Activated CD4-positive, CD25-positive, alpha-beta regulatory T cell treated with anti-CD3 and anti-CD28 coated beads, Interleukin-2, amount 50 U/mL, for 16 hours (primary cell): Measurements from ENCODE around the gene AHR.
A peak's percentile ranks its signal among the peaks of the same experiment; 100 is the strongest.

Experiments
- DNase-seq: peaks from one replicate; pipeline ENCODE4 v3.0.0-alpha.2; 2020; ENCODE audit warnings: low read depth, low spot score

Gene AHR

DNA sequence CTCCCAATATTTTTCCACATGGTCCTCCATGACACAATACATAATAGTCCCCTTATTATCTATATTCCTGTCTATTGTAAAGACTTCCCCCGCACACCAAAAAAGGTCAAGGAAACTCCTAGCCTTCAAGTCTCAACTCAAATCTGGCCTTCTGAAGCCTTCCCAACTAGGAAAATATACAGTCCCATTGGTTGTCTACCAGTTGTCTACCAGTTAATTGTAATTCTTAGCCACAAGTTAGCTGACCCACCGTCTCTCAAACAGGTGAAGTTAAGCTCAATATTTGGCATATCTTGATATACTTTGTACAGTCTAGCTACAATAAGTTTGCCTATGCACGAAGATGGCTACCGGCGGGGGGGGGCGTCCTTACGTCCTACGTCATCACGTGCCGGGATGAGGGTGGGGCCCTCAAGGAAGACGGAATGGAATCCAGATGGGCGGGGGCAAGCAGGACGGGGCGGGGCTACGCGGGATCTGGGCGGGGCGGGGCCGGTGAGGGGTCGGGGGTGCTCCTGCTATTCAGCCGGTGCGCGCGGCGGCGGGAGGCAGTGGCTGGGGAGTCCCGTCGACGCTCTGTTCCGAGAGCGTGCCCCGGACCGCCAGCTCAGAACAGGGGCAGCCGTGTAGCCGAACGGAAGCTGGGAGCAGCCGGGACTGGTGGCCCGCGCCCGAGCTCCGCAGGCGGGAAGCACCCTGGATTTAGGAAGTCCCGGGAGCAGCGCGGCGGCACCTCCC, at the start of gene AHR:
TSS of gene AHR (plus strand) at position 551 of the 738 bp plus-strand sequence. CDS start 613 bp downstream, outside the sequence.
- DNase-seq, result peak; percentile 72

DNA sequence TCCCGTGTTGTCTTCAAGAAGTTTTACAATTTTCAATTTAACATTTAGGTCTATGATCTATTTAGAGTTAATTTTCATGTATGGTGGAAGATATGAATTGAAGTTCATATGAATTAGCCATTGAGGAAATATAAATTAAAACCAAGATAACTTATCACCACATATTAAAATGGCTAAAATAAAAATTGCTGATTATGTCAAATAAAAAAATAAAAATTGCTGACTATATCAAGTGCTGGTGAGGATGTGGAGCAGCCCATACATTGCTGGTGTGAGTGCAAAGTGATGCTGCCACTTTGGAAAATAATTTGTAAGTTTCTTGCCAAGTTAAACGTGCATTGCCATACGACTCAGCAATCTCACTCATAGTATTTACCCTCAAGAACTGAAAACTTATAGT, 44.6 kb upstream of the AHR start:
- no peak for DNase-seq

DNA sequence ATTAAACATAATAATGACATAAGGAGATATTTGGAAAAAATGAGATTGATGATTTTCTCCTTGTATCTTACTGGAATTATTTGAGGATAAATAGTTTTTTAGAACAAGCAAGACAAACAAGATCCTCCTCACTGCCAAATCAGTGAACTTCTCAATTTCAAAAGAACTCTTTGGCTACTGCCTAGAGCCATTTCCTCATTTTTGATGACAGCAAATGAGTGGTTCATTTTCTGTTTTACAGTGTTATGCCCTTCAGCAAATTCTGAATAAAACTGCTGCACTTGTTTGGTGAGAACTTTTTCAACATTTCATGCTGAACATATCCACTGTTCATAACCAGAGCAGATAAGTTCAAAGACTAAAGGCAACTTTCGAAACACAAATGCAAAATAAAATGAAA, 42.5 kb upstream of the AHR start:
- DNase-seq, result no peak

DNA sequence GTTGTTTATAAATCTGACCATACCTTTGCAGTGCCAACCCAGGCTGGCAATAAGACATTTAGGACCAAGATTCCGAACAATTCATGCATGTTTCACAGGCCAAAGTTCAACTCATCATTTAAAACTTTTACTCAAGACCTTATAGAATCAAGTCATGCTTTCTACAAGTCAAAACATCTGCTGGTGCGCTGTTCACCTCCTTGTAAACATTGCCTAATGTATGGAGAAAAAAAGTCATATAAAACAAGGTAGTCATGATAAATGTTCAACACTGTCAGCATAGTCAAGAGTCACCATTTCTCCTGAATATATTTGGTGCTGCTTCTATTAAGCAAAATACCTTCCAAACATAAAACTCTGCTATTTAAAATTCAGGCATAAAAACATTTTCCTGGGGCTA, 42.1 kb upstream of the AHR start:
- DNase-seq, result no peak

DNA sequence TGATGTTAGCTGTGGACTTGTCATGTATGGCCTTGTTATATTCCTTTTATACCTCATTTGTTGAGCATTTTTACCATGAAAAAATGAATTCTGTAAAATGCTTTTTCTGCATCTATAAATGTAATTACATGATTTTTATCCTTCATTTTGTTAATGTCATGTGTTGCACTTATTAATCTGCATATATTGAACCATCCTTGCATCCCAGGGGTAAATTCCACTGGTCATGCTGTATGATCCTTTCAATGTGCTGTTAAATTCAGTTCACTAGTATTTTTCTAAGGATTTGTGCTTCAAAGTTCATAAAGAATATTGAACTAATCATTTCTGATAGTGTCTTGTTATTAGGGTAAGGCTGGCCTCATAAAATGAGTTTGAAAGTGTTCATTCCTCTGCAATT, 31.9 kb upstream of the AHR start:
- DNase-seq, result no peak

DNA sequence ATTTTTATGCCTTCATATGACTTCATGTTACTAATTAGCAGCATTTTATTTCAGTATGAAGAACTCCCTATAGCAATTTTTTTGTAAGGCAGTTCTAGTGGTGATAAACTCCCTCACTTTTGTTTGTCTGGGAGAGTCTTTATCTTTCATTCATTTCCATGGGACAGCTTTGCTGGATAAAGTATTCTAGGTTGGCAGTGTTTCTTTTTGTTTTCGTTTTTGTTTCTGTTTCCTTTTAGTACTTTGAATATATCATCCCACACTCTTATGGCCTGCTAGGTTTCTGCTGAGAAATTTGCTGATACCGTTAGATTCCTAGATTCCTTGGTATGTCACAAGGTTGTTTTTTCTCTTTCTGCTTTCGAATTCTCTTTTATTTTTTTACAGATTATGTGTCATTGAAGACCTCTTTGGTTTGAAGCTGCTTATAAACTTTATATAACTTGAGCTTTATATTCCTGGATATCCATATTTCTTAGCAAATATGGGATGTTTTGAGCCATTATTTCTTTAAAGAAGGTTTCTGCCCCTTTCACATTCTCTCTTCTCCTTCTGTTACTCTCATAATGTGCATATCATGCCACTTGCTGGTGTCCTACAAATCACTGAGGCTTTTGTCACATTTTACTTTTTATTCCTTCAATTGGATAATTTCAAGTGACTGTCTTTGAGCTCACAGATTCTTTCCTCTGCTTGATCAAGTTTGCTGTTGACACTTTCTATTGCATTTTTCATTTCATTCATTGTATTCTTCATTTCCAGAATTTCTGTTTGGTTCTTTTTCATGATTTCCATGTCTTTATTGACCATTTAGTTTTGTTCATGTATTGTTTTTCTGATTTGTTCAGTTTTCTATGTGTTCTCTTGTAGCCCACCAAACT, 28.9 kb upstream of the AHR start:
- DNase-seq, result no peak

DNA sequence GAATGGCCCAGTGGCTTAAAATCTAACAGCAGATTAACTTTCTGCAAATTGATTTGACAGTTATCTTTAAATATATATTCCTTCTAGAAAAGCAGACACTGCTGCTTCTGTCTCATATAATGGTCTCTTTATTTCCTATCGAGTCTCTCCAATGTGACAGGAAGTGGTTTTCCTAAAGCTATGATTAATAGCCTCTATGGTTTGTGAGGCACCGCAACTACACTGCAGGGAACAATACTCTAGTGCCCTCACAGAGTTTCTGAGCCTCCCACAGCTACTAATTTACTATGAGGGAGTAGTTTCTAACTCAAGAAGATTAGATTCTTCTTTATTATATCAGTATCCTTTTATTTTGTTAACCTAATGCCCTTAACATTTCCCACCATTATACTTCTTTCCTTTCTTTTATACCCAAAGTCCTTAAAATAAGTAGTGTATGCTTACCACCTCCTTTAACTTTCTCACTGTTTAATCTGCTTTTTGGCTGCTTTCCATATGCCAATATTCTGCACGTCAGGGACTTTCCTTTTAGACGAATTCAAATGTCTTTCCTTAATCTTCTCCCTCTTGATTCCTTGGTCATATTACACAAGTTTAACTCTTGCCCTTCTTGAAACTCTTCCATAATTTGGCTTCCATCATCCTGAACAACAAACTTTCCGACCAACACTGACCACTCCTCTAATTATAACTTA, 23.8 kb upstream of the AHR start:
- no peak for DNase-seq

DNA sequence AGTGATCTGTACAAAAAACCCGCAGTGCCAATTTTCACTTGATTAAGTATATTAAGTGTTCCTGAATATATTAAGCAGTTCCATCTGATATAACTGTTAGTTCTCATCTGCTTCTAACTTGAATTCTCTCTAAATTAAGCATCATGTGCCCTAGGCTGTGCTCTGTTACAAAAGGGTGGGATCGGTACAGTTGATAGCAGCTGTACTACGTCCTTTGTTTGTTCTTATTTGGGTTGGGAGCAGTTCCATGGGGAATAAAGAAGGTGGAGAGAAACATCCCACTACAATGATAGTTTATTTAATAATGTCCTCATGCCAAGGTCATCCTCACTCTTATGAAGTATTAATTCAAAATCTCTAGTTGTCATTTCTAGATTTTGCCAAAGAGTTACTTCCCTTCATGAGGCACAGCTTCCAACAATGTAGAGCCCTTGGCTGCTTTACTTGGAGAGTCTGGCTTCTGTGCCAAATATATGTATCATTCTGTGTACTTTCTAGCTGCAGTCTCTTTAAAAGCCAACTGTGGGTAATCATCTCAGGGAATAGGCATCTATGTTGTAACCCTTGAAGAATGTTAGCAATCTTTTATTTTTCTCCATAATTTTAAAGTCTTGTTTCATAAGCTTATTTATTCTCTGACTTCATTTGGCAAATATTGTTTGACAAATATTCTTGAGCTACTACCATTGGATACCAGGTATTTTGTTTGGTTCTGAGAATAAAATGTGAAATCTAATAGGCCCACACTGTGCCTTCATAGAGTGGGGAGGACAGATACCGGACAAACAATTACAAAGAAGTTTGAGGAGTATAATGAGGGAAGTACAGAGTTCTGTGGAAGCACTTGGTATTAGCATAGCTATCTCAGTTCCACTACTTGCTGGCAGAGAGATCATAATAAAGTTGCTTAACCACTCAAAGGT, 22.4 kb upstream of the AHR start:
- no peak for DNase-seq

DNA sequence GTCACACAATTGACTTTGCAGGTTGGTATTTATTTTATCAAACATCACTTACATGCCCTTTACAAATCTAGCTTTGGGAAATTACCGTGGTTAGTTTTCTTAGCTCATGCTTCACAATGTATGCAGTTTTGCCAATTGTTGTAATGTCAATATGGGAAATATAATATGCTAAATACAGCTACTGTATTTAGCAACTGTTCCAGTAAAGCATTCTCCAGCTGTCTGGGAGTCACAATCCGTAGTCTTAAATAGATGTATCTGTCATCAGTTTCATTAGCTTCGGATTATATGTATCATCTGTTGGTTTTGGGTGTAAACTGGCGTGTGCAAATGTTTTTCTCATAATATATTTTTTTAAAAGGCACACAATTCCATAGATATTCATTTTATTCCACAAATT, 19.4 kb upstream of the AHR start:
- DNase-seq, result no peak

DNA sequence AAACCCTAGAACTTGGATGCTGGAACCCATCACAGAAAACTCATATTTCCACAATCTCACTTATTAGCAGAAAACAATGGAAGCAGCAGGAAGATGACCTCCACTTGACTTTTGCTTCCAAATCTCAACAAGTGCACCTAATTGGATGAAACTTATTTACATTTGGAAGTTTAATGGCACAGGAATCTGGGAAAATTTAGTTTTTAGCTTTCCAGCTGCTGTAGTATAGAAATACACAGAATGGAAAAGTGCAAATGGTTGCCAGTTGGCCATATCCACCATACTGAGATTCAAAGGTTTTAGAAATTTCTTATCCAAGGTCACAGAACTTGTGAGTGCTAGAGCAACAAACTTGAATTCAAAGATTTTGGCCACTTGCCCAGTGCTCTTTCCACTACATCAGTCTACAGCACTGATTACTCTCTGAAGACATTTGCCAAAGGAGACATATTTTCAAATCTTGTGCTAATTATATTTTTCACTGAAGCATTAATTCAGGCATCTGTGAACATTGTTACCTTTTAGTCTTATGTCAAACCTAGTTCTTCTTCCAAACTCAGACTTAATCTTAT, 9.3 kb upstream of the AHR start:
- no peak for DNase-seq

DNA sequence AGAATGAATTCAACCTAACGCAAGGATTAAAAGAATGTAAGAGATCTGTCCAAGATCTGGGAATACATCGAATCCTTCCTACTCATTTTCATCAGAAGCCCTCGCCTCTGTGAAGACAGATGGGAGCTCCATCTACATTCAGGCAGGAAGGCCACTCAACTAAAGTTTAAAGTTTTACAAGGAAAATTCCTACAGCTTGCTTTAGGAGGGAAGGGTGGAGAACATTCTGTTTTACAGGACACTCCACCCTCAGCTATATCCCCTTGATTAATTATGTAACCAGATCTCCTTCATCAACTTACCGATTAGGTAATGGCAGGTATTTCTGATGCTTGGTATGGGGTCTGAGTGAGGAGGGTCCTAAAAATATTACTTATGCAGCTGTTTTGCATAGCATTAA, 5.6 kb upstream of the AHR start:
- no peak for DNase-seq

DNA sequence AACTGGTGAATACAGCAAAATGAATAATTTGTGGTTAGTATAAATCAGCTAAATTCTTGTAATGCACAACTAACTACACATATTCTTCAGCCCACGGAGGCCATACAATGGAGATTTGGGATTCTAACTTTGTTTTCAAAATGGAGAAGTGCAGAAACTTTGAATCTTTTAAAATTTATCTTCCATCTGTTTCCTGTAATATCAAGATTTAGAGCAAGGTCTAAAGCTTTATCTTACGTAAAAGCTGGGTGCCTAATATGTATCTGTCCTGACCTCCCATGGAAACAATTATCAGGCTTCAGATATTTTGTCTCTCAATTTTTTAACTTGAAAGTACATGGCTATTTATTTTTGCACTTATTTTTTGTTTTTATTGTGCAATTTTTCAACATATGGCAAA, 5.0 kb upstream of the AHR start:
- DNase-seq, result no peak

DNA sequence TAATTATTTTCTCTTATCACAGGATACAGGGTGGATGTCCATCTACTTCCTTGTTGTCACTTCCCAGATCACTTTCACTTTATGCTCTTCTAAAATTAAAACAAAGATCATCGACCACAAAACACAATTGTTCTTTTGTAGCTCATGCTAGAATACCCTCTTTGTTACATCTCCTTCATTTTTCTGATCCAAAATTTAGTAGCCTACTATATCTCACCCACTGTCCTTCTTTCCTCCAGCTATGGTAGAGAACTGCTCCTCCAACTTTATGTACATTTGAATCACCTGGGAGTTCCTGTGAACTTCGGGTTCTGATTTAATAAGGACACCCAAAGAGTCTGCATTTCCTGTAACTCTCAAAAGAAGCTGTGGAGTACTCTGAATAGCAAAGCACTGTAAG, 1.2 kb upstream of the AHR start:
- no peak for DNase-seq

DNA sequence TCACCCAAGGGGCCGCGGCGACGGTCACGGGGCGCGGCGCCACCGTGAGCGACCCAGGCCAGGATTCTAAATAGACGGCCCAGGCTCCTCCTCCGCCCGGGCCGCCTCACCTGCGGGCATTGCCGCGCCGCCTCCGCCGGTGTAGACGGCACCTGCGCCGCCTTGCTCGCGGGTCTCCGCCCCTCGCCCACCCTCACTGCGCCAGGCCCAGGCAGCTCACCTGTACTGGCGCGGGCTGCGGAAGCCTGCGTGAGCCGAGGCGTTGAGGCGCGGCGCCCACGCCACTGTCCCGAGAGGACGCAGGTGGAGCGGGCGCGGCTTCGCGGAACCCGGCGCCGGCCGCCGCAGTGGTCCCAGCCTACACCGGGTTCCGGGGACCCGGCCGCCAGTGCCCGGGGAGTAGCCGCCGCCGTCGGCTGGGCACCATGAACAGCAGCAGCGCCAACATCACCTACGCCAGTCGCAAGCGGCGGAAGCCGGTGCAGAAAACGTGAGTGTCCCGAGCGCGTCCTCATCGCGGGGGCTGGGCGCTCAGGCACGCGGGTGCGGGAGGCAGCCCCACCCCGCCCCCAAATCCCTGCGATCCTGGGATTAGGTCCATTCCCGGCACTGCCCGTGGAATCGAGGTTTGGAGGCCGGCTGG, 509 bp downstream of the AHR start:
- DNase-seq, result peak; percentile 14

DNA sequence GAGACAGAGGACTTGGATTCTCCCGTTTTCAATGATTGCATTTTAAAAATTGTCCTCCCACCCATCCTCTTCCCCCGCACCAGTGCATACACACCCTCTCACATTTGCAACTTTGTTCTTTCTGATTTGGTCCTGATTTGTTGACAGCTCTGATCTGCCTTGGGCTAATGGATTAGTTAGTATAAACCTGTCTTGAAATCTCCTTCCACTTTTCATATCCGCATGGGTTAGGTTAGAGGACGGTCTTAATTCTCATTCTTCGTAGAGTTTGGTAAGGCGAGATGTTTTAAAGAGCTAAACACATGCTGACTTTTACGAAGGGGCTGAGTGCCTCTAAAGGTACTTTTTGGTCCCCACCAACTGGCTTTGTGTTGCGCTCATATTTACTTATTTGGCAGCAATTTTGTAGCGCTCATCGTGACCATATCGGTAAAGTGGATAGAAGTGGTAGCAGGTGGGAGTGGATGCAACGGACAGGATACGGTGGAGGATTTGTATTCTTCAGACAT, 1.1 kb downstream of the AHR start:
- DNase-seq, result no peak

DNA sequence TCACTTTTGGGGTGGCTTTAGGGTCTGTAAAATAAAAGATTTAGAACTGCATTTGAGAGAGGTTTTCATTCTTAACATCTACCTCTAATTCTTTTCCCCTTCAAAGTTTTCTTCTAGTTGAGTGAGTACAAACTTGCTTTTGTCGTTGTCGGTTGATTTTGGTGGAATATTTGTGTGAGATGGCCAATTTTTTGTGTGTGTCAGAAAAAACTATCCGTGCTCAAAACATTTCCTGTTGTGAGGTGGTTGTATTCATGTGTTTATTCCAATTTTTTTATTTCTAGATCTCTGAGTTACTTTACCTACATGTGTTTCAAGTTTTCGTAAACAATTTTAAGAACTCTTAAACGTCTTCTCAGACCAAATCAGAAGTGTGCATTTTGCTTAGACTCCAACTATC, 1.6 kb downstream of the AHR start:
- DNase-seq, result no peak

DNA sequence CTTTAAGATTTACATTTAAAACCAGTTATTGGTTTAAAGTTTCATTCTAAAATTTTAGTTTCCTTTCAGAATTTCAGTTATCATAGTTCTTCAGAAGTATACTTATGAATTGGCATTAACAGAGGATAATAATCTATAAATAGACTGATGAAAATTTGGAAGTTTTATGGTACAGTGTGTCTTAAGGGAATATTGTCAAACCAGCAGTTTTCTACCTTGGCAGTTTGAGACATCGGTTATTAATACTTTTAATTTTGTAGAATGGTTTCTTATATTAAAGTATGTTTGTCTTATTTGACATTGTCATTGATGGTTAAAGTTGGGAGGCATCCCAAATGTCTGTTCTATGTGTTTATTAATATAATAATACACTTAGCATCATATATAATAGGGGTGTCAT, 2.0 kb downstream of the AHR start:
- no peak for DNase-seq

DNA sequence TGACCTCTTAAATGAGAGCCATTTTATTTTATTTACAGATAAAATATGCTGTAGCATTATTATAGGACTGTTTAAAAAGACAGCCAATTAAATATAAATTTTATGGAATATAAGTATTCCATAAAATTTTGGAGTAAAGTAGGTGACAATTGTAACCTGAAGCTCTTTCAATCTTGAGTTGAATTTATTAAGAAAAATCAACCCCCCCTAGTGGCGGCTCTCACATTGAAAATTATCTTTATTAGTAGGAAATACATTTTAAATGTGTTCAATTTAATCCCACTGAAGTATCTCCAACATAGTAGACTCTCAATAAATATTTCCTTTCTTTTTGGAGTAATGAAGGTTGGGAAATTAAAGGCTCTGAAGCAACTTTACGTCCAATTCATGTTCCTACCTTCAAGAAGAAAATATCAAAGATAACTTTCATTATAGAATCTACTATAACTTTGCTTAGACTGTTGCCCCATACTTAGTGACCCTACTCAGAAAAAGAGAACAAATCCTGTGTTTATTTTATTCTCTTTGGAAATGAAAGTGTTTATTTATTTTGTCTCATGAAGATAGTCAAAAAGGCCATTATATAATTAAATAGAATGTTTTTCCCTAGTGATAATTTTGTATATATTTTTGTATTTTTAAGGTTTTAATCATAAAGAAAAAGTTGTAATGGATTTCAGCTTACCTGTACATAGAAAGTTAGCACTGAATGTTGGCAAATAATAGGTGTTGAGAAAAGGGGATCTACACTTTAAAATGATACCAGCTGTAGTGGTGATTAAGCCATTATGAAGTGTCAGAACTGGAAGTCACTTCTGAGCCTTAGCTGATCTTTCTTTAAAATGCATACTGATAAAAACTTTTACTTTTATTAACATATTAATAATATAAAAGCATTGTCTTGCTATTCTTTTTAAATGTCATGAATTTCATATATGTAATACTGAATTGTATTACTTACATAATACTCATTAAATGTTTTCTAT, 3.3 kb downstream of the AHR start:
- peak; percentile 29 for DNase-seq

DNA sequence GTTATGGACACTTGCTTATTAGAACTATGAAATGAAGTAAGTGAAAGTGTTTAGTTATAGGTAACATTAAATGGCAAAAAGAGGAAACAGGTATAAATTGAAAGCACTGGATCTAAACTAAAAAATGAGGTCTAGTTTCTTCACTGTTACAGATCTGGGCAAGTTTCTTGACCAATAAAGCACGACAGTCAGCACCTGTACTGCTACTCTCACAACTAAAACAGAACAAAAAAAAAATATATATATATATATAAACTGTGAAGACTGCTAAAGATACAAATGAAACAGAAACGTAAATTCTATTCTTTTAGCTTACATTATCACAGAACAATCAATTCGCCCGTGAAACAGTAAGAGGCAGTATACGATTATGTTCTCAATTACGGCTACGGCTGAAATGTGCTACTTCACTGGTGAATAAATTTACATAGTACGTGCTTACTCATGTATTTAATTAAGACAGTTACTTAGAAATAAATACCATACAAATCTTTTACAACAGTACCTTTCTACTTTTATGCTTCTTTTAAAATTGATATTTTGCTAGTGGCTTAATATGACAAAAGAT, 4.2 kb downstream of the AHR start:
- DNase-seq, result no peak
